ENCODE data around the gene SLC35E1.

The SLC35E1 gene

DNA sequence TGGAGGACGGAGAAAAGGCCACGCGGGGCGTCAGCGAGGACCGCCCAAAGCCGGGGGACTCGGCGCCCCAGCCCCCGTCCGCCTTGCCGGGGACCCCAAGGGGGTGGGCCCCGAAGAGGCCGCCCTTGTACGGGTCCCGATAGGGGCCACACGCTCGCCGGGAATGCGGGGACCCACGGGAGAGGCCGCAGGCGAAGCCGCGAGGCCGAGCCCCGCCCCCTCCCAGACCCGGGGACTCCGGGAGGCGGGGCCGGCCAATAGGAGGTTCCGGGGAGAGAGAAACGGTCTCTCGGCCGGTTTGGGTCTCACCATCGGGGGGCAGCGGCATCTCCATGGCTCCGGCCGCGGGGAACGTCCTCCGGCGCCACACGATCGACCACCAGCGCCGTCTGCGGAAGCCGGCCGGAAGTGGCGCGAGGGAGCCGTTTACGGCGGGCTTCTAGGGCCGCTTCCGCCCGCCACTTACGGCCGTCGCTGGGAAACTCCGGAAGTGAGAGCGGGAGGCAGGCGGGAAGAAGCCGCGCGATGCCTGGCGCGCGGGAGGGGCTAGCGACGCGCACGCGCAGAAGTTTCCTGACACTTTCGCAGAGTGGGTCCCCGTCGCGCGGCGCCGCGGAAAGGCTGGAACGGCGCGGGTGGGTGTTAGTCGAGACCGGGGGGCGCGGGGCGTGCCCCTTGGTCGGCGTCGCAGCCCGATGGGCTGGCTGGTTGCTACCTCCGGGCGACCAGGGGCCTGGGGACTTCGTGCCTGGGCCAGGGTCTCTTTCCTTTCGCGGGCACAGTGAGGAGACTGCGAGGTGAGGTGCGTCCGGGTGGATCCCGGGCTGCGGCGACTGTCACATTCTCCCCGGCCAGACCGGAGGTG is 29.9 kb downstream of the SLC35E1 start, which contains the start of gene CHERP:
Gene CHERP, minus strand, starts transcription at position 393 of the 865 bp plus-strand sequence. Its CDS starts 59 bp downstream, at position 334.
- DNase-seq (ENCODE audit: insufficient read length, low spot score) (peak; percentile 92), FAIRE-seq (peak; percentile 94)
- TF ChIP-seq POLR2A (IDR thresholded peaks at IDR 0.05; ENCODE audit: low read depth, low read length) (peak; percentile 81), TAF1 (IDR thresholded peaks at IDR 0.05; ENCODE audit: low read depth, low read length) (peak; percentile 60; the same call in 1 of the 2 replicates), SPI1 (IDR thresholded peaks at IDR 0.05; ENCODE audit: low read depth, low read length) (peak; percentile 36), PAX5 (IDR thresholded peaks at IDR 0.05; ENCODE audit: insufficient read depth, low read length, severe bottlenecking) (no peak), POLR2AphosphoS5 (IDR thresholded peaks at IDR 0.05; ENCODE audit: low read depth, low read length) (peak; percentile 77), POU2F2 (IDR thresholded peaks at IDR 0.05; ENCODE audit: low read depth, low read length) (0 out of 2 replicates have a peak, but pooled peaks have one; percentile 45)

DNA sequence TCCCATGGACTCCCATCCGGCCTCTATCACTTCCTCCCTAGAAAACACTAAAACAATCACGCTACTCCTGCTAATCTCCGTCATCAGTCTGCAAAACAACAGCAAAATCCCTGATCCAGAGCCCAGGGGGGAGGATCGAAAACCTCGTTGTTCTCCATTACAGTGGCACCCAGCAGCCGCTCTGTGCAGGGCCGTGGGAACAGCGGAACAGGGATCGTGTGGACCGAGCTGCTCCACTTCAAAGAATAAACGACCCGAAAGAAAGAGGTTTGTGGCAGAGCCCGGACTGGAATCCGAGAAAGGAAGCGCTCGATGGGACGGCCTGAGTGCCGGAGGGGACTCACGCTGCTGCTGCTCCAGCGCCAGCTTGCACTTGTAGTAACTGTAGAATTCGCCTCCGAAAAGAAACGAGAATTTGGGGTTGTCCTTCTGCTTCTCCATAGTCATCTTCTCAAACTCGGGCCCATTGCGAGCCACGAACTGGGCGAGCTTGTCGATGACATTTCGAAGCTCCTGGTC is 30.6 kb downstream of the SLC35E1 start:
- FAIRE-seq (no peak), DNase-seq (ENCODE audit: insufficient read length, low spot score) (no peak)
- no peak for TF ChIP-seq TAF1 (IDR thresholded peaks at IDR 0.05; ENCODE audit: low read depth, low read length)
- no peak for TF ChIP-seq POLR2A (IDR thresholded peaks at IDR 0.05; ENCODE audit: low read depth, low read length)
- TF ChIP-seq POLR2AphosphoS5 (IDR thresholded peaks at IDR 0.05; ENCODE audit: low read depth, low read length): no peak
- TF ChIP-seq POU2F2 (IDR thresholded peaks at IDR 0.05; ENCODE audit: low read depth, low read length): no peak
- TF ChIP-seq SPI1 (IDR thresholded peaks at IDR 0.05; ENCODE audit: low read depth, low read length): no peak
- TF ChIP-seq PAX5 (IDR thresholded peaks at IDR 0.05; ENCODE audit: insufficient read depth, low read length, severe bottlenecking): no peak

DNA sequence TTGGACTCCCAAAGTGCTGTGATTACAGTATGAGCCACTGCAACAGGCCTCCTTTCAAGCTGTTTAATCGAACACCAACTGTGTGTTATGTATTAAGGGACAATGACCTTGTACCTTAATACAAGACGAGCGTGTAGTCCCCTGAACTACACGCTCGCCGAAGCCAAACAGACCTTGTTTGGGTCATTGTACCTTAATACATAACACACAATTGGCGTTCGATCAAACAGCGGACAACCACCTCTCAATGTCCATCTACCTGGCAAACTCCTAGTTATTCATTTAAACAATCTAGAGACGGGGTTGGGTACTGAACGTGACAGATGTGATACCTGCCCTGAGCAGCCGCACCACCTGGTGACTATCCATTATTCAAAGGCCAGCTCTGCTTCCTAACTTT is 31.3 kb downstream of the SLC35E1 start:
- no peak for TF ChIP-seq POU2F2 (IDR thresholded peaks at IDR 0.05; ENCODE audit: low read depth, low read length)
- no peak for TF ChIP-seq TAF1 (IDR thresholded peaks at IDR 0.05; ENCODE audit: low read depth, low read length)
- no peak for TF ChIP-seq PAX5 (IDR thresholded peaks at IDR 0.05; ENCODE audit: insufficient read depth, low read length, severe bottlenecking)
- TF ChIP-seq SPI1 (IDR thresholded peaks at IDR 0.05; ENCODE audit: low read depth, low read length): no peak
- no peak for TF ChIP-seq POLR2AphosphoS5 (IDR thresholded peaks at IDR 0.05; ENCODE audit: low read depth, low read length)
- no peak for TF ChIP-seq POLR2A (IDR thresholded peaks at IDR 0.05; ENCODE audit: low read depth, low read length)
- no peak for DNase-seq (ENCODE audit: insufficient read length, low spot score)
- FAIRE-seq: no peak

DNA sequence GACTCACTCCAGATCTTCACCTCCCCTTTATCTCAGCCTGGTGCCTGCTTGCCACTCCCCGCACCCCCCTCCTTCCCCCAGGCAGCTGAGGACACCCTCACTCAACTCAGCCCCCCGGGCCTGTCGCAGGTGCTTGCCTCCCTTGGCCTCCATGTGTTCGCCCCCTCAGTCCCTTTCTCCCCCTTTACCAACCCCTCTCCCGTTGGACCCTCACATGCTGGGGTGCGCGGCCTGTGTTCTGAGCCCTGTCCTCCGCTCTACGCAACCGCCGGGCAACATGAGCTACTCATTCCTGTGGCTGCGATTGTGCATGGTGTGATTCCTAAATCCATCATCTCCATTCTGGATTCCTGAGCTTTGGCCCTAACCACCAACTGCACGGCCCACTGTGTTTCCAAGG is 35.1 kb downstream of the SLC35E1 start:
- TF ChIP-seq POU2F2 (IDR thresholded peaks at IDR 0.05; ENCODE audit: low read depth, low read length): no peak
- no peak for TF ChIP-seq TAF1 (IDR thresholded peaks at IDR 0.05; ENCODE audit: low read depth, low read length)
- TF ChIP-seq POLR2A (IDR thresholded peaks at IDR 0.05; ENCODE audit: low read depth, low read length): no peak
- no peak for TF ChIP-seq PAX5 (IDR thresholded peaks at IDR 0.05; ENCODE audit: insufficient read depth, low read length, severe bottlenecking)
- TF ChIP-seq SPI1 (IDR thresholded peaks at IDR 0.05; ENCODE audit: low read depth, low read length): no peak
- TF ChIP-seq POLR2AphosphoS5 (IDR thresholded peaks at IDR 0.05; ENCODE audit: low read depth, low read length): no peak
- no peak for FAIRE-seq

DNA sequence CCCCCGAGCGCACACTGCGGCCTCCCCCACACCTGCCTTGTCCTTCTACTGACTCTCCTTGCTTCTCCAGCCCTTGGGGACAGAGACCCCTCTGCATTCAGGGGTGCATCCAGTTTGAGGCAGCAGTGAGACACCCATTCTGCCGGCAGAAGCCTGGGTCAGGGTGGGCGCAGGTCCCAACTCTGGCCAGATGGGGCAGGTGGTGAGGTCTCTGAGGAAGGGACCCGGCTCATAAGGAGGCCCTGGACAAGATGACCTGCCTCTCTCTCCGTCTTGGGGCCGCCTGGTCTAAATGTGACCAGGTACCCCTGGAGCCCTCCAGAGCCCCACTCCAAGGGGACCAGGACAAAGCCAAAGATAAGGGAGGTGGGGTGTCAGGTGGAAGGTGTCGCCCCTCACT is 36.1 kb downstream of the SLC35E1 start:
- DNase-seq (ENCODE audit: insufficient read length, low spot score): no peak
- no peak for TF ChIP-seq TAF1 (IDR thresholded peaks at IDR 0.05; ENCODE audit: low read depth, low read length)
- no peak for TF ChIP-seq POU2F2 (IDR thresholded peaks at IDR 0.05; ENCODE audit: low read depth, low read length)
- no peak for TF ChIP-seq POLR2AphosphoS5 (IDR thresholded peaks at IDR 0.05; ENCODE audit: low read depth, low read length)
- TF ChIP-seq PAX5 (IDR thresholded peaks at IDR 0.05; ENCODE audit: insufficient read depth, low read length, severe bottlenecking): no peak
- no peak for FAIRE-seq

More for the DNA sequence above, 35.1 kb downstream of the SLC35E1 start:
- no peak for DNase-seq (ENCODE audit: insufficient read length, low spot score)

DNA sequence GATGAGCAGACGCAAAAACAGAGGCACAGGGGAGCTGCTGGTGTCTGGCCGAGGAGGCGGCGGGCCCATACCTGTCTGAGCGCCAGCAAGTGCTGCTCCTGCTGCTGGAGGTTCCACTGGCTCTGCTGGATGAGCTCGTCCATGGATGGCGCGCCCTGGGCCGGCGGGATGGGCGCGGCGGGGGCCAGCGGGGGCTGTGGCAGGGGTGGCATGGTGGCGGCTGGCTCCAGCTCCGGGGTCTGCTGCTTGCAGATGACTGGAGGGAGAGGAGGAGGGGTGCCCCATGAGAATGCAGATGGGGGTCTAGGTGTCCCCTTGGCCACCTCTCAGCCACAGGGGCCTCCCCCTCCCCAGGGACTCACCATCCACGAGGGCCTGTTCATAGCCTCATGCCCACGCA is 36.8 kb downstream of the SLC35E1 start:
- FAIRE-seq (no peak), DNase-seq (ENCODE audit: insufficient read length, low spot score) (no peak)
- TF ChIP-seq PAX5 (IDR thresholded peaks at IDR 0.05; ENCODE audit: insufficient read depth, low read length, severe bottlenecking): no peak
- no peak for TF ChIP-seq POLR2AphosphoS5 (IDR thresholded peaks at IDR 0.05; ENCODE audit: low read depth, low read length)
- TF ChIP-seq POLR2A (IDR thresholded peaks at IDR 0.05; ENCODE audit: low read depth, low read length): no peak
- no peak for TF ChIP-seq TAF1 (IDR thresholded peaks at IDR 0.05; ENCODE audit: low read depth, low read length)
- no peak for TF ChIP-seq SPI1 (IDR thresholded peaks at IDR 0.05; ENCODE audit: low read depth, low read length)
- no peak for TF ChIP-seq POU2F2 (IDR thresholded peaks at IDR 0.05; ENCODE audit: low read depth, low read length)

DNA sequence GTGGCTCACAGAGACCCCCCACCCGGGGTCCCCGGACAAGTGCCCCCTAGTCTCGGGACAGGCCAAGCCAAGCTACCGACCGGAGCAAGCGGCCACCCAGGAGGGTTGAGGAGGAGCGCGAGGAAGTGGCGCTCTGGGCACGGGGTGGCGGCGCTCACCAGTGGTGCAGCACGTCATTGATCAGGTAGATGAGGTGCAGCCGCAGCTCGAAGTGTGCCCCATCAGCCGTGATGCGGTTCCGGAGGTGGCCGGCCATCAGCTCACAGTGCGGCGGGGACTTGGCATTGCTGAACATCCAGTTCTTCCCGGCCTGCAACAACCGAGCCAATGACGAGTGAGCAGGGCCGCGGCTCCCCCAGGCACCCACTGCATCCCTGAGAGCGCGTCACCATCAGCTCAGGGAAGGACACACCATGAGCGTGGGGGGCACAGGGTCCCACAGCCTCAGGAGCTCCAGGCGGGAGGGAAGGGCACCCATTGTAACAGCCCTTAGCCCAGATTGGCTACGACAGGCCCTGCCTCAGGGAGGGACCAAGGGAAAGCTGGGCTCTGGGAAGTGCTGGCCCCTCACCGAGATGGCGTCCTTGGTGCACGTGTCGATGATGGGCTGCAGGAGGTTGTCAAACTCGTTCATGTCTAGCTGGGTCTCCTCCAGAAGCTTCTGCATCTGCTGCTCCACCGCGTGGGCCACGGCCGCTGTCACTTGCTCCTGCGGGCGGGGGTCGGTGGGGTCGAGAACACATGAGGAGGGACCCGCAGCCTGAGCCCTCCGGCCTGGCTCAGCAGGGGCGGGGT is 39.6 kb downstream of the SLC35E1 start:
- DNase-seq (ENCODE audit: insufficient read length, low spot score): no peak
- FAIRE-seq: no peak
- no peak for TF ChIP-seq PAX5 (IDR thresholded peaks at IDR 0.05; ENCODE audit: insufficient read depth, low read length, severe bottlenecking)
- TF ChIP-seq POLR2AphosphoS5 (IDR thresholded peaks at IDR 0.05; ENCODE audit: low read depth, low read length): no peak

DNA sequence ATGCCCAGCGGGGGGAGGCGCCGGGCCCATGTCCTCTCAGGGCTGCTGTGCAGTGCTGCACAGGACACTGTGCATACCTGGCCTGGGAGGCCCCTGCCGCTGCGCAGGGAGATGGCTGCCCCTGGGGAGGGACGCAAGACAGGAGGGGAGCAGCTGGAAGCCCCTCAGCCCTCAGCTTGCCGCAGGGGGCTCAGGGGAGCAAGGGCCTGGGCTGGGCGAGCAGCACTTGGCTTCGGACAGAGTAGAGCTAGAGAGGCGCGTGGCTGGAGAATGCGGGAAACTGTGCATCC is 40.9 kb downstream of the SLC35E1 start:
- FAIRE-seq: no peak
- DNase-seq (ENCODE audit: insufficient read length, low spot score): no peak
- no peak for TF ChIP-seq PAX5 (IDR thresholded peaks at IDR 0.05; ENCODE audit: insufficient read depth, low read length, severe bottlenecking)
- TF ChIP-seq SPI1 (IDR thresholded peaks at IDR 0.05; ENCODE audit: low read depth, low read length): no peak
- TF ChIP-seq POLR2A (IDR thresholded peaks at IDR 0.05; ENCODE audit: low read depth, low read length): no peak
- no peak for TF ChIP-seq TAF1 (IDR thresholded peaks at IDR 0.05; ENCODE audit: low read depth, low read length)
- TF ChIP-seq POLR2AphosphoS5 (IDR thresholded peaks at IDR 0.05; ENCODE audit: low read depth, low read length): no peak
- no peak for TF ChIP-seq POU2F2 (IDR thresholded peaks at IDR 0.05; ENCODE audit: low read depth, low read length)

Data from GM12891 (cell line).